Prostate gland (tissue), 2 donors: ENCODE results near the gene RNF7.

Experiments used
- POLR2A ChIP-seq: fragments of 450-650 bp; IDR thresholded peaks from one replicate; pipeline ENCODE4 v1.6.1; 2016; ENCODE audit warnings: antibody characterized with exemption, mild to moderate bottlenecking
- TF ChIP-seq, protein P1 (sequence below), 4 experiments: fragments of 200-600 bp in 2 of 4; fragments of 450-650 bp in 2 of 4; sonication (generic) in 2 of 4; IDR thresholded peaks; 1 replicate in 3 of 4; 2 replicates in 1 of 4; pipeline ENCODE4 v1.5.1; 2016 to 2019; ENCODE audit warnings: antibody characterized with exemption in 4 of 4, mild to moderate bottlenecking in 2 of 4, moderate library complexity in 2 of 4

GRCh38 chr3:141769221-141769894 lies 31.3 kb downstream of the RNF7 start:
- TF ChIP-seq, protein P1, sequence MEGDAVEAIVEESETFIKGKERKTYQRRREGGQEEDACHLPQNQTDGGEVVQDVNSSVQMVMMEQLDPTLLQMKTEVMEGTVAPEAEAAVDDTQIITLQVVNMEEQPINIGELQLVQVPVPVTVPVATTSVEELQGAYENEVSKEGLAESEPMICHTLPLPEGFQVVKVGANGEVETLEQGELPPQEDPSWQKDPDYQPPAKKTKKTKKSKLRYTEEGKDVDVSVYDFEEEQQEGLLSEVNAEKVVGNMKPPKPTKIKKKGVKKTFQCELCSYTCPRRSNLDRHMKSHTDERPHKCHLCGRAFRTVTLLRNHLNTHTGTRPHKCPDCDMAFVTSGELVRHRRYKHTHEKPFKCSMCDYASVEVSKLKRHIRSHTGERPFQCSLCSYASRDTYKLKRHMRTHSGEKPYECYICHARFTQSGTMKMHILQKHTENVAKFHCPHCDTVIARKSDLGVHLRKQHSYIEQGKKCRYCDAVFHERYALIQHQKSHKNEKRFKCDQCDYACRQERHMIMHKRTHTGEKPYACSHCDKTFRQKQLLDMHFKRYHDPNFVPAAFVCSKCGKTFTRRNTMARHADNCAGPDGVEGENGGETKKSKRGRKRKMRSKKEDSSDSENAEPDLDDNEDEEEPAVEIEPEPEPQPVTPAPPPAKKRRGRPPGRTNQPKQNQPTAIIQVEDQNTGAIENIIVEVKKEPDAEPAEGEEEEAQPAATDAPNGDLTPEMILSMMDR (IDR thresholded peaks at IDR 0.05) = no peak
- no peak for TF ChIP-seq POLR2A
